Hypothalamus (tissue), 51 donors: ENCODE results near the gene CCDC192.
"Not testable (repeated sequence)": the region's sequence is repeated elsewhere in the genome, so short reads cannot be mapped to it uniquely, and the experiment has no call there.

ENCODE experiments used
- DNase-seq, 51 donors: peaks; one replicate each; lab custom pipeline; 2025; lab: John Stamatoyannopoulos, UW

CCDC192 gene

DNA sequence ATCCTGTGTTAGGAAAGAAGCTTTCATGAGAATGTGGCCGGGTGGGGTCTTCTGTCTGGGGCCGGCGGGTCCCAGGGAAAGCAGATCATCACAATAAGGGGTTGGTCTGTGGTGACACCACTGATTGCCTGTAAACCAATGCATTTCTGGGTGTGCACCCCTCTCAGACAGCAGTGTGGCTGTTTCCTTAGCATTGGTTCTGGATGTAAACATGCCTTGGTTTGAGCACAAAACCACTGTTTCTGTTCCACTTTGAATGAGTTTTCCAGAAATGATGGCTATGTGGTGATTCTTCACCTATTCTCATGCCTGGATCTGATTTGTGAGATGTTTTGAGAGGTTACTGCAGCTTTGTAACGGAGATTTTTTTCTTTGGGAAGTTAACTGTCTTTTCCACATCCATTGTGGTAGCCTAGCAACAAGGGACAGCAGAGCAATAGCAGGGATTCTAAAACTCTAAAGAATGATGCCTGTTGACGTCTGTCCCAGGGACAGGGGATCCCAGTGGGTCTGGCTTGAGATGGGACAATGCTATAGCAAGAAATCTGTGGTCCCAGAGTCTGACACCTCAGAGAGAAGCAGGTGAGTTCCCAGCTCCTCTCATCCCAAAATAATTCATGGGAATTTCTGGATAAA lies at the start of gene CCDC192:
TSS of gene CCDC192 (plus strand) at position 466 of the 636 bp plus-strand sequence. CDS start at position 521, 55 bp downstream.
- DNase-seq = peak in 1 of 51 donors; percentile 6

DNA sequence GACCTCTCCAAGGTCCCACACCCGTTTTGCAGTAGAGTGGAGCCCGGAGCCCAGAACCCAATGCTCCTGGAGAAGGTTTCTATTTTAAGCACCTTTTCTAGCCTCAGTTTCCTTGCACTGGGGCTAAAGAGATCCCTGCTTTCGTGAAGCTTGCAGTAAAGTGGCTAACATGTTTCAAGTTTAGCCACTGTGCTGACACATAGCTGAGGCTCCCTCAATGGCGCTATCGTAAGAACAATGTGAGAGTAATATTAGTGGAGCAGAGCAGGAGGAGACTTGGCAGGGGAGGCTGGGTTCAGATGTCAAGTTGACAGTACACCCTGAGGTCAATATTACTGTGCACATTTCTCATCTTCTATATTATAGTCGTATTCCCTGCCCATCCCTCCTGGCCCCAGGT lies 46.4 kb upstream of the CCDC192 start:
- no peak for DNase-seq

- no peak for DNase-seq
Observed at GRCh38 chr5:127660047-127660733, 43.0 kb upstream of the CCDC192 start.

DNA sequence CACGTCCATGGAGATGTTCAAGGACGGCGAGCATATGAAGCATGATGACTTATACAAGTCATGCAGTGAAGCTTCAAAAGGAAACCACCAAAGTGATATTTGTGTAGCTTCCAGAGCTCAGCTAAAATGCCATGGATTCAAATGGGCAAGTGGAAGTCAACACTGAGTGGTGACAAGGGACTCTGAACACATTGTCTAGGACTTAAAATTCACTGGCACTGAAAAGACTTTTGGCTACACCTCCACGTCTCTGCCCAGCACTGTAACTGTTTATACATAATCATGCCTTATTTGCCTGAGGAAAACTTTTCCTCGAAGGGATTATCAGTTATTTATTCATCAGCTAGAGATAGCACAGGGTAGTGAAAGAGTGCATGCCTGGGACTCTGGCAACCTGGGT lies 39.1 kb upstream of the CCDC192 start:
- DNase-seq = no peak

- DNase-seq = no peak
Observed at GRCh38 chr5:127665641-127666040, 37.5 kb upstream of the CCDC192 start.

GRCh38 chr5:127666043-127666716 lies 37.0 kb upstream of the CCDC192 start:
- no peak for DNase-seq

- DNase-seq = no peak
Observed at GRCh38 chr5:127667926-127668325, 35.3 kb upstream of the CCDC192 start.

- no peak for DNase-seq
Observed at GRCh38 chr5:127671218-127671617, 32.0 kb upstream of the CCDC192 start.

- DNase-seq = no peak
Observed at GRCh38 chr5:127673117-127673800, 29.9 kb upstream of the CCDC192 start.

GRCh38 chr5:127676951-127677350 lies 26.2 kb upstream of the CCDC192 start:
- not testable (repeated sequence) for DNase-seq

GRCh38 chr5:127679691-127680330 lies 23.4 kb upstream of the CCDC192 start:
- DNase-seq = not testable (repeated sequence)

DNA sequence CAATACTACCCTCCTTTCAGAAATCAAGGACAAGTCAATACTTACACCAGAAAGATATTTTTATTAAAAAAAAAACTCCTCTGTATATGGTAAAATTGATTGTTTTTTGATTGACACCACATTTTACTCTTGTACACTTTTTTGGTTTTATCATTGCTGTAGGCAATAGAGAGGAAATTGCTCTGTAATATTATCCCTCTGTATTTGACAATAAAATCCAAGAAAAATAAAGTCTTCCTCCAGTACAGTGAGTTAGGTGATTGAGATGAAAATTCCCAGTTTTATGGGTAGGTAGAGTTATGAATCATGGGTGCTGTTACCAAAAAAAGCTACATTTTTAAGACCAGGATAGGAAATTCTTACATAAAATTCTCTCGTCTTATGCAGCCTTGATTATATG lies 22.6 kb upstream of the CCDC192 start:
- DNase-seq = no peak

- no peak for DNase-seq
Observed at GRCh38 chr5:127683008-127683407, 20.2 kb upstream of the CCDC192 start.

DNA sequence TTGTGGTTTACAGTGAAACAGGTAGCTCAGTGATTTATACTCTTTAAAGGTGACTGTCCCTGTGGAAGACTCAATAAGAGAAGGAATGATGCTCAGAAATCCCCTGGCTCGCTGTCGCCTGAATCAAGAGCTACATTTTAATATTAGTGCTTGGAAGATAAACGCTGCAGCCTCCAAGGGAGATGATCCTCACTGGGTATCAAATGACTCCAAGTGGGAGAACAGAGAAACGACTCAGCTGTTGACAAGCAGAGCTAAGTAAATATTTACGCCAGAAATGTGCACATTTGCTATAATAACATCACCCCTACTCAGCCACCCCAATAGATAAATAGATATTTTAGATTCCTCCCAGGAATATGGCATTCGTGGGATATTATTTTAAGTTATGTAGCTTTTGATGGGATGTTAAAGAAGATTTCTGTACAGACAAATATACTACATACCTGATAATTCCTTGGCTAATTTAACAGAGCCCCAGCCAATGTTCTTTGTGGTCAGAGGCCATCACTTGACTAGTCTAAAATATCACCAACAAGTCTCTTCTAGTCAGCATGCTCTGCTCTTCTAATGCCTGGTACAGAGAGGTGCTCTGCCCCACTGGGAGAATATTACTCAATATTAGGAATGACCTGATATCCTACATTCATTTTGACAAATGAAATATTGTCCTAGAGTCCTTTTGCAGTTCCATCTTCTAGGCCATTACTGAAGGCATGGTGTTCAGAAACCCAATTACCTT lies 18.3 kb upstream of the CCDC192 start:
- no peak for DNase-seq

GRCh38 chr5:127685662-127686061 lies 17.5 kb upstream of the CCDC192 start:
- no peak for DNase-seq

- no peak for DNase-seq
Observed at GRCh38 chr5:127686424-127686823, 16.8 kb upstream of the CCDC192 start.

DNA sequence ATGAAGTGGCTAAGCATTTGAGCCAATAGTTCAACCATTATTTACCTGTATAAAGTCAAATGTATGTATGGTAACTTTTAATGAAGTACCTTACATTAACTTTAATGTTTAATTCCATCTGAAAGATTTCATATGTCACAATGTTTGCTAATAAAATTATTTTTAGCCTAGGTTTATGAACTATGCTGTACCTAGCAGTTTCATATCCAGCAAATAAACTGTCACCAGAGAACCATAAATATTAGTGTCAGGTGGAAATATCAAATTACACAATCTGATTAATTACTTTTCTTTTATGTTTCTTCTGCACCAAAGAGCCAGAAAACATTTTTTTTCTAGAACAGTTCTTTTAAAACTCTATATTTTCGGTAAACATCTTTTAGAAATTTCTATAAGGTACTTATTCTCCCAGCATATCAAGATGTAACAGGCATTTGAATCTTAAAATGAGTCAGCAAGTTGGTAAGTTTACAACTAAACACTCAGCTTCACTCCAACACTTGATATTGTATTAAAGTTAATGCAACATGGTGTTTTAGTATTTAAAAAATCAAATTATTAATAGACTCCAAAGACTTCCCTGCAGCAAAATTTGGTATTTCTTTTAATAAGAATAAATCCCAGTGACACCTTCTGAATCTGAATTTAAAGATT lies 8.5 kb upstream of the CCDC192 start:
- DNase-seq = no peak

GRCh38 chr5:127695346-127695745 lies 7.8 kb upstream of the CCDC192 start:
- no peak for DNase-seq

DNA sequence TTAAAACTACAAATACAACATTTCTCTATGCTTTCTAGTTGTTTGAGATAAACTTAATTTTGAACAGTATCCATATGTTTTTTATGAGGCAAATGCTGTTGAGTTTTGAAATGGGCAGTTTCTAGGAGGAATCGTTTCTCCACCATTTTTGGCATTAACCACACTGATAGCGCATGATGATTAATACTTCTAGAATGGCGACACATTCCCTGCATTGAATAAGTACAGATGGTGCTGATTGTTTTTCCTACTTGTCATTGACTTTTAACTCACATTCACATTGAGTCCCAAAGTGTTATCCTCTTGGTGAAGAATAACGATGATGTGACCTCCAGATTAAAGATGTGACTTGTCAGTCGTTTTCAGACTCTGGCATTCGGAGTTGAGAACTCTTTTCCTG lies 6.5 kb upstream of the CCDC192 start:
- DNase-seq = no peak
